Osteocyte (in vitro differentiated cells): Measurements from ENCODE around the gene SERPINF2. TPM values are rescaled to one million over a fixed set of nuclear protein-coding genes. Genes with fewer than 3 reads are reported as not detected.
"Not testable (repeated sequence)": the region's sequence is repeated elsewhere in the genome, so short reads cannot be mapped to it uniquely, and the experiment has no call there.

Experiments used
- DNase-seq: peaks from one replicate; pipeline ENCODE4 v3.0.0; 2021; ENCODE audit warnings: mixed read lengths; ENCODE audit not compliant: unreplicated experiment; ENCODE audit errors: extremely low spot score
- H3K27ac Mint-ChIP-seq: one replicate; pipeline ENCODE4 v1.8.0; 2021; ENCODE audit warnings: mild to moderate bottlenecking, mixed read lengths; ENCODE audit not compliant: unreplicated experiment
- H3K27me3 Mint-ChIP-seq: one replicate; pipeline ENCODE4 v1.8.0; 2021; ENCODE audit warnings: mixed read lengths; ENCODE audit not compliant: unreplicated experiment
- H3K36me3 Mint-ChIP-seq: one replicate; pipeline ENCODE4 v1.8.0; 2021; ENCODE audit warnings: mixed read lengths; ENCODE audit not compliant: unreplicated experiment
- H3K4me1 Mint-ChIP-seq: one replicate; pipeline ENCODE4 v1.8.0; 2021; ENCODE audit warnings: mixed read lengths; ENCODE audit not compliant: unreplicated experiment
- H3K4me3 Mint-ChIP-seq: one replicate; pipeline ENCODE4 v1.8.0; 2021; ENCODE audit warnings: mild to moderate bottlenecking, moderate library complexity, mixed read lengths; ENCODE audit not compliant: unreplicated experiment
- H3K9me3 Mint-ChIP-seq: one replicate; pipeline ENCODE4 v1.8.0; 2021; ENCODE audit warnings: mixed read lengths; ENCODE audit not compliant: unreplicated experiment
- long read RNA-seq: library from polyadenylated mRNA; unstranded; transcript quantifications from one replicate; pipeline ENCODE4 v2.0.0, GENCODE V29; 2021
- total RNA-seq: library from RNA; stranded (reverse); gene quantifications from 2 replicates; pipeline ENCODE4 v1.2.1, GENCODE V29; 2021
- TF ChIP-seq, protein P1 (sequence below): fragments of 200-600 bp; sonication (generic); IDR thresholded peaks from 2 replicates; pipeline ENCODE4 v1.5.0; 2021; ENCODE audit warnings: antibody characterized with exemption, mild to moderate bottlenecking, moderate library complexity

SERPINF2 gene
- total RNA-seq = 0.38 and 0.50 TPM in 2 replicates
- long read RNA-seq = 0 reads

DNA sequence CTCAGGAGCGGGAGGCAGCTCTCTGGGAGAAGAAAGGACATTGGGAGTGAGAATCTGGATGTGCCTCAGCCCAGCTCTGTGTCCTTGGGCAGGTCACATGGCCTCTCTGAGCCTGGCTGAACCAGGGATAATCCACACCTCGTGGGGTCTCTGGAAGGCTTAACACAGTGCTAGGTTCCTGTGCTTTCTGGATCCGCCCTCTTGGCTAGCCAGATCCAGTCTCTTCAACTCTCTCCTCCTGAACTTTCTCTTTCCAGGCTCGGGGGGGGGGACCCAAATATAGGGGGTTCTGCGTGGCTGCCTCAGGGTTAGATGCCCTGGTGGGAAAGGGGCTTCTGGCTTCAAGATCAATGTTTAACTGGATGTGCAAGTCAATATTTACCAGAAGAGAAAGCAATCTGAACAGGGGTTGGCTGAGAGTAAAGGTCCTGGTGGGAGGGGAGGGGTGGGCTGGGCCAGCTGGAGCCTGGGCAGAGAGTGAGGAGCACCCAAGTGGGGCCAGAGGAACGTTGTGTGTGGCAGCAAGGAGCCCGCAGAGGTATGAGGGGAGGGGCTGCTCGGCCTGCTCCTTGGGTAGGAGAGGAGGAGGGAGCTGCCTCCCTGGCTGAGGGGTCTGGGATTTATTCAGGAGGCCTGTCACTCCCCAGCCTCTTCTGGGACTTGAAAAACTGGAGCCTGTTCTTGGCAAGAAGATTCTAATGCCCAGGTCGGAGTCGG is at the start of gene SERPINF2:
SERPINF2 (plus strand) TSS at position 501 of the 717 bp plus-strand sequence. CDS start 2,125 bp downstream, outside the sequence.
- Mint-ChIP-seq H3K9me3 (no peaks in the 10 kb centered on the region), H3K4me1 (peaks cover 1% of the 10 kb centered on the region), H3K36me3 (peaks cover 5% of the 10 kb centered on the region), H3K27me3 (no peaks in the 10 kb centered on the region), H3K27ac (no peak within 1 kb of the TSS), H3K4me3 (no peak within 1 kb of the TSS)
- TF ChIP-seq, protein P1, sequence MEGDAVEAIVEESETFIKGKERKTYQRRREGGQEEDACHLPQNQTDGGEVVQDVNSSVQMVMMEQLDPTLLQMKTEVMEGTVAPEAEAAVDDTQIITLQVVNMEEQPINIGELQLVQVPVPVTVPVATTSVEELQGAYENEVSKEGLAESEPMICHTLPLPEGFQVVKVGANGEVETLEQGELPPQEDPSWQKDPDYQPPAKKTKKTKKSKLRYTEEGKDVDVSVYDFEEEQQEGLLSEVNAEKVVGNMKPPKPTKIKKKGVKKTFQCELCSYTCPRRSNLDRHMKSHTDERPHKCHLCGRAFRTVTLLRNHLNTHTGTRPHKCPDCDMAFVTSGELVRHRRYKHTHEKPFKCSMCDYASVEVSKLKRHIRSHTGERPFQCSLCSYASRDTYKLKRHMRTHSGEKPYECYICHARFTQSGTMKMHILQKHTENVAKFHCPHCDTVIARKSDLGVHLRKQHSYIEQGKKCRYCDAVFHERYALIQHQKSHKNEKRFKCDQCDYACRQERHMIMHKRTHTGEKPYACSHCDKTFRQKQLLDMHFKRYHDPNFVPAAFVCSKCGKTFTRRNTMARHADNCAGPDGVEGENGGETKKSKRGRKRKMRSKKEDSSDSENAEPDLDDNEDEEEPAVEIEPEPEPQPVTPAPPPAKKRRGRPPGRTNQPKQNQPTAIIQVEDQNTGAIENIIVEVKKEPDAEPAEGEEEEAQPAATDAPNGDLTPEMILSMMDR = no peak
- no peak for DNase-seq

DNA sequence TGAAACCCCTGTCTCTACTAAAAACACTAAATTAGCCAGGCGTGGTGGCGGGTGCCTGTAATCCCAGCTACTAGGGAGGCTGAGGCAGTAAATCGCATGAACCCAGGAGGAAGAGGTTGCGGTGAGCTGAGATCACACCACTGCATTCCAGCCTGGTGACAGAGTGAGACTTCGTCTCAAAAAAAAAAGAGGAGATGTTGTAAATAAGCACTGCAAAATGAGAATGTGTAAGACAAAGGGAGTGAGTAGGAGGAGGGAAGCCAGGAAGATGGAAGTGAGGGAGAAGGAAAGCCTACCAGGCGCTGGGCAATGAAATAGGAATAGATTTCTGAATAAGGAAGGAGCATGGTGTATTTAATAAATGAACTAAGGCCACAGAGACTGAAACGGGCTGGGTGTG is 49.3 kb upstream of the SERPINF2 start:
- no peak for DNase-seq
- H3K27me3 Mint-ChIP-seq = no peaks in the 10 kb centered on the region
- no peaks in the 10 kb centered on the region for H3K4me1 Mint-ChIP-seq
- TF ChIP-seq, protein P1 = no peak
- H3K9me3 Mint-ChIP-seq = no peaks in the 10 kb centered on the region
- no peak overlapping the region for H3K27ac Mint-ChIP-seq
- H3K36me3 Mint-ChIP-seq = no peaks in the 10 kb centered on the region
- H3K4me3 Mint-ChIP-seq = no peak overlapping the region

DNA sequence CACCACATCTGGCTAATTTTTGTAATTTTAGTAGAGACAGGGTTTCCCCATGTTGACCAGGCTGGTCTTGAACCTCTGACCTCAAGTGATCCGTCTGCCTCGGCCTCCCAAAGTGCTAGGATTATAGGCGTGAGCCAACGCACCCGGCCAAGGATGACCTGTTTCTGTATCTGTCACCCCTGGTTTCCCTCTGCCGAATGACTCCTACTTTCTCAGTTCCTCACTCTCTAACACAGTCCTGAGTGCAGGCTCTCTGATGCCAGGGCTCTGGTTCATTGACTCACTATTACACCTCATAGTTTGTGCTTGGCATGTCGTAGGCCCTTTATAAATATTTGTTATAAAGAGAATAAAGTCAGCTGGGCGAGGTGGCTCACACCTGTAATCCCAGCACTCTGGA is 47.3 kb upstream of the SERPINF2 start:
- Mint-ChIP-seq H3K27ac (no peak overlapping the region), H3K9me3 (no peaks in the 10 kb centered on the region), H3K4me1 (no peaks in the 10 kb centered on the region), H3K4me3 (no peak overlapping the region), H3K36me3 (no peaks in the 10 kb centered on the region), H3K27me3 (no peaks in the 10 kb centered on the region)
- no peak for DNase-seq
- TF ChIP-seq, protein P1 = no peak

DNA sequence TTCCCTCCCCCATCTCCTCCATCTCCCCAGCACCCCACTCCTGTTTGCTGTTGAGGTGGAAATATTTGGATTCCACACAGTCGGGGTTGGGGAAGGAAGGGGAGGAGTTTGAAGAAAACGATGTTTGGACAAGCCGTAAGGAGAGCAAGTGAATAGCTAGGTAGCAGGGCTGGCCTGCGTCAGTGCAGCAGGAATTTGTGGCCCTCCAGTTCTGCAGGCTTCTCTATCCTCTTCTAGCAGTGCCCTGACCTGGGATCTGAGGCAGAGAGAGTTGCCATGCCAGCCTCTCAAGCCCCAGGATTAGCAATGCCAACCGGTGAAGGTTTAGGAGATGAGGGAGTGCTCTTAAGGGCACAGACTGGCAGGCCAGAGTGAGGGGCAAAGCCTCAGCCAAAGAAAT is 45.0 kb upstream of the SERPINF2 start:
- H3K4me3 Mint-ChIP-seq = no peak overlapping the region
- no peak for DNase-seq
- TF ChIP-seq, protein P1 = no peak
- no peak overlapping the region for H3K27ac Mint-ChIP-seq
- H3K36me3 Mint-ChIP-seq = no peaks in the 10 kb centered on the region
- H3K4me1 Mint-ChIP-seq = no peaks in the 10 kb centered on the region
- H3K27me3 Mint-ChIP-seq = no peaks in the 10 kb centered on the region
- H3K9me3 Mint-ChIP-seq = no peaks in the 10 kb centered on the region

GRCh38 chr17:1699891-1700290 is 42.8 kb upstream of the SERPINF2 start:
- H3K27me3 Mint-ChIP-seq, H3K27ac Mint-ChIP-seq, H3K9me3 Mint-ChIP-seq, DNase-seq, H3K4me1 Mint-ChIP-seq, H3K4me3 Mint-ChIP-seq, H3K36me3 Mint-ChIP-seq: not testable (repeated sequence)
